Calu3 (cell line): Measurements from ENCODE around the gene USP28. TPM values are rescaled to one million over a fixed set of nuclear protein-coding genes. Genes with fewer than 3 reads are reported as not detected.
"Not testable (repeated sequence)": the region's sequence is repeated elsewhere in the genome, so short reads cannot be mapped to it uniquely, and the experiment has no call there.

Experiments used
- BruUV-seq: library from RNA; stranded (reverse); fragments of 400-500 nt; replicated peaks from 2 replicates; lab custom pipeline; 2021; lab: Mats Ljungman, UMichigan
- CTCF ChIA-PET: fragments of 300-600 bp; sonication (Branson Sonifier 250); formaldehyde crosslinking; loops from one replicate; lab custom pipeline; 2022; ENCODE audit warnings: antibody characterized with exemption; lab: Charles Lee
- DNase-seq: peaks from one replicate; pipeline ENCODE4 v3.0.0; 2022
- H3K27ac Mint-ChIP-seq: one replicate; pipeline ENCODE4 v1.8.0; 2022; ENCODE audit warnings: mixed read lengths; ENCODE audit not compliant: unreplicated experiment
- H3K27me3 Mint-ChIP-seq: one replicate; pipeline ENCODE4 v1.8.0; 2022; ENCODE audit warnings: mixed read lengths; ENCODE audit not compliant: unreplicated experiment
- H3K36me3 Mint-ChIP-seq: one replicate; pipeline ENCODE4 v1.8.0; 2022; ENCODE audit warnings: mild to moderate bottlenecking, moderate library complexity, mixed read lengths; ENCODE audit not compliant: insufficient read depth, unreplicated experiment
- H3K4me1 Mint-ChIP-seq: one replicate; pipeline ENCODE4 v1.8.0; 2022; ENCODE audit warnings: mild to moderate bottlenecking, low read depth, mixed read lengths; ENCODE audit not compliant: unreplicated experiment
- H3K4me3 Mint-ChIP-seq: one replicate; pipeline ENCODE4 v1.8.0; 2022; ENCODE audit warnings: mild to moderate bottlenecking, low read depth, moderate library complexity, mixed read lengths; ENCODE audit not compliant: unreplicated experiment
- H3K9me3 Mint-ChIP-seq: one replicate; pipeline ENCODE4 v1.8.0; 2022; ENCODE audit warnings: low read depth, mixed read lengths; ENCODE audit not compliant: unreplicated experiment
- intact Hi-C: fragments of 100-400 bp; cut with micrococcal nuclease; formaldehyde crosslinking; loops from one replicate; pipeline ENCODE4 v1.10.0; 2022; ENCODE audit not compliant: unreplicated experiment
- total RNA-seq: library from RNA; stranded (reverse); gene quantifications from 2 replicates; pipeline ENCODE4 v1.2.3, GENCODE V29; 2022
- TF ChIP-seq, protein P1 (sequence below): fragments of 200-600 bp; IDR thresholded peaks from one replicate; pipeline ENCODE4 v1.8.0; 2022; ENCODE audit warnings: antibody characterized with exemption; ENCODE audit not compliant: unreplicated experiment

USP28 gene
- total RNA-seq, 1 experiment from 2014 or later = 22.8 TPM

DNA sequence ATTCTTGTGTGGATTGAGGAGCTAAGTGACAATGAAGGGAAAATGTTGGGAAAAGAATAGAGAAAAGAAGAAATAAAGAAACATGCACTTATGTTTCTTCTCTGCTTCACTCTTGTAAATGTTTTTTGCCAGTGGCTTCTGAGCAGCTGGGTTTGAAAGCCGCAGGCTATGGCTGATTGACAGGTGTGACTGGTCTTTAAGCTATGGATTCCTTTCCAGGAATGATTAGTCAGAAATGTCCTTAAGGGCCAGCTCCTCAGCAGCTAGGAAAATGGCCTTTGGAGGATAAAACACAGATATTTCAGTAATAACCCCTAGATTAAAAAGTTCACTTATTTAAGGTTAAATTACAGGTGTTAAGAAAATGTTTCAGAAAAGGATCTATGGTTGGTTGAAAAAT, 6.5 kb upstream of the USP28 start:
- BruUV-seq = no TSS peak
- Mint-ChIP-seq H3K27ac (no peak overlapping the region), H3K9me3 (no peaks in the 10 kb centered on the region), H3K4me1 (no peaks in the 10 kb centered on the region), H3K36me3 (no peaks in the 10 kb centered on the region), H3K4me3 (no peak overlapping the region), H3K27me3 (no peaks in the 10 kb centered on the region)
- CTCF ChIA-PET = no interaction called here
- intact Hi-C loops = no loop called here
- TF ChIP-seq, protein P1, sequence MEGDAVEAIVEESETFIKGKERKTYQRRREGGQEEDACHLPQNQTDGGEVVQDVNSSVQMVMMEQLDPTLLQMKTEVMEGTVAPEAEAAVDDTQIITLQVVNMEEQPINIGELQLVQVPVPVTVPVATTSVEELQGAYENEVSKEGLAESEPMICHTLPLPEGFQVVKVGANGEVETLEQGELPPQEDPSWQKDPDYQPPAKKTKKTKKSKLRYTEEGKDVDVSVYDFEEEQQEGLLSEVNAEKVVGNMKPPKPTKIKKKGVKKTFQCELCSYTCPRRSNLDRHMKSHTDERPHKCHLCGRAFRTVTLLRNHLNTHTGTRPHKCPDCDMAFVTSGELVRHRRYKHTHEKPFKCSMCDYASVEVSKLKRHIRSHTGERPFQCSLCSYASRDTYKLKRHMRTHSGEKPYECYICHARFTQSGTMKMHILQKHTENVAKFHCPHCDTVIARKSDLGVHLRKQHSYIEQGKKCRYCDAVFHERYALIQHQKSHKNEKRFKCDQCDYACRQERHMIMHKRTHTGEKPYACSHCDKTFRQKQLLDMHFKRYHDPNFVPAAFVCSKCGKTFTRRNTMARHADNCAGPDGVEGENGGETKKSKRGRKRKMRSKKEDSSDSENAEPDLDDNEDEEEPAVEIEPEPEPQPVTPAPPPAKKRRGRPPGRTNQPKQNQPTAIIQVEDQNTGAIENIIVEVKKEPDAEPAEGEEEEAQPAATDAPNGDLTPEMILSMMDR = no peak
- DNase-seq = no peak

DNA sequence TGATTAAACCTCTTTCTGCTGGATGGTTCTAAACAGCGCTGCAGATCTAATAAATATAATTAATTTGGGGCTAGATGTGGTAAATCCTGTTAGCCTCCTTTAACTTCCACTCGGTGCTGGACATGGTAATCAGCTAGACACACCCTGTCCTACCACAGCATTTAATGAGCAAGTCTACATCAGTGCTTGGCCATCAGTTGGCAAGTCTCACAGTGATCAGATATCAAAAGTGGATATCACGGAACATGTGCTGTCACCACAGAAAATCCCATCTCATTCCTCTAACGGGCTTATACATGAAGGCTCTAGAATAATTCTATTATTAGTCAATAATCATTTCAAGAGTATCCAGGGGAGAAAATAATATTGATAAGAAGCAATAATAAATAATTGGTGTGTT, 5.6 kb upstream of the USP28 start:
- Mint-ChIP-seq H3K4me3 (no peak overlapping the region), H3K4me1 (no peaks in the 10 kb centered on the region), H3K27ac (no peak overlapping the region), H3K36me3 (peaks cover 4% of the 10 kb centered on the region), H3K27me3 (no peaks in the 10 kb centered on the region), H3K9me3 (no peaks in the 10 kb centered on the region)
- intact Hi-C loops = no loop called here
- BruUV-seq = no TSS peak
- TF ChIP-seq, protein P1 = no peak
- CTCF ChIA-PET = no interaction called here
- no peak for DNase-seq

DNA sequence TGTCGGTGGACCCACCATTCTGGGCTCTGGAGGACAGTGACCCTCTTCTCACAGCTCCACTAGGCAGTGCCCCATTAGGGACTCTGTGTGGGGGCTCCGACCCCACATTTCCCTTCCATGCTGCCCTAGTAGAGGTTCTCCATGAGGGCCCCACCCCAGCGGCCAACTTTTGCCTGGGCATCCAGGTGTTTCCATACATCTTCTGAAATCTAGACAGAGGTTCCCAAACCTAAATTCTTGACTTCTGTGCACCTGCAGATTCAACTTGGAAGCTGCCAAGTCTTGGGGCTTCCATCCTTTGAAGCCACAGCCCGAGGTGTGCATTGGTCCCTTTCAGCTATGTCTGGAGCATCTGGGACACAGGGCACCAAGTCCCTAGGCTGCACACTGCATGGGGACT, 4.1 kb upstream of the USP28 start:
- DNase-seq, H3K9me3 Mint-ChIP-seq, BruUV-seq, H3K27me3 Mint-ChIP-seq, H3K27ac Mint-ChIP-seq, H3K4me1 Mint-ChIP-seq, intact Hi-C loops, H3K4me3 Mint-ChIP-seq: not testable (repeated sequence)
- peaks cover 19% of the 10 kb centered on the region for H3K36me3 Mint-ChIP-seq
- CTCF ChIA-PET = interaction anchor here (1.0 kb wide), 1 partner anchor 11 kb away, joined by 3 read pairs; no protein-coding TSS in a partner anchor

DNA sequence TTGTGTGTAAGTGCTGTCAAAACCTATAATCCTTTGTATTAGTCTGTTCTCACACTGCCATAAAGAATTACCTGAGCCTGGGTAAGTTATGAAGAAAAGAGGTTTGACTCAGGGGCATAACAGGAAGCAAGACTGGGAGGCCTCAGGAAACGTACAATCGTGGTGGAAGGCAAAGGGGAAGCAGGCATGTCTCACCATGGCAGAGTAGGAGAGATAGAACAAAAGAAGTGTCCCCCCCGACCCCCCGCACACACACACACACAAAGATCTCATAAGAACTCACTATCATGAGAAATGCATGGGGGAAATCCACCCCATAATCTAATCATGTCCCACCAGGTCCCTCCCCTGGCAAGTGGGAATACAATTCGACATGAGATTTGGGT, 2.3 kb upstream of the USP28 start:
- Mint-ChIP-seq H3K9me3 (no peaks in the 10 kb centered on the region), H3K4me3 (no peak overlapping the region), H3K27me3 (no peaks in the 10 kb centered on the region), H3K27ac (no peak overlapping the region), H3K36me3 (peaks cover 20% of the 10 kb centered on the region), H3K4me1 (no peaks in the 10 kb centered on the region)
- no TSS peak for BruUV-seq
- CTCF ChIA-PET = interaction anchor here (0.5 kb wide), 1 partner anchor 26 kb away, joined by 4 read pairs; no protein-coding TSS in a partner anchor
- intact Hi-C loops = no loop called here
- TF ChIP-seq, protein P1 = no peak
- DNase-seq = no peak

DNA sequence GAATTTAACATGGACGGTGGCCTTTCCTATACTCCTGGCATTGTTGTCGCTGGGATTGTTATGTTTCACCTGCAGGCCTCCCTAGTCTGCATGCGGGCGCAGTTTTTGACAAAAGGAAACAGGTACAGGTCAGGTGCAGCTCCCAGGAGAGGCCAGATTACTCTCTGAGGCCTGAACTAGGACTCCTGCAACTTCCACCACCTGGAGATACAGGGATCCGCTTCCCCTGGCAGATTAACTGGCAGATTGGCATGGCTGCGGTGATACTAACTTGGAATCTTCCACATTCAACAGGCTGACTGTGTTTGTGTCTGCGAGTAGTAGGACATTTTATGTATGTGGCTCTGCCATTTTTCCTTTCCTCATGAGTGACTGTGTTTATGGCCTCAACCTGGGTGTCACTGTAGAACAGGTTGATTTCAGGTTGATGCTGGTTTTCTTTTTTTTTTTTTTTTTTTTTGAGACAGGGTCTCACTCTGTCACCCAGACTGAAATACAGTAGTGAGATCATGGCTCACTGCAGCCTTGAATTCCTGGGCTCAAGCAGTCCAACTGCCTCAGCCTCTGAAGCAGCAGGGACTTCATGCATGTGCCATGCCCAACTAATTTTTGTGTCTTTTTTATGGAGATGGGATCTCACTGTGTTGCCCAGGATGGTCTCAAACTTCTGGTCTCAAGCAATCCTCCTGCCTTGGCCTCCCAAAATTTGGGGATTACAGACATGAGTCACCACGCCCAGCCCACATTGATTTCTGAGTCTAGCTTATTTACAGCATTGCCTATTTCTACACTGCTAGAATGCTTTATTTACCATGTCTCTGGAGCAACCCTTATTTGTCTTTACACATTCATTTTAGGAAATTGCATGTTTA, 1.7 kb upstream of the USP28 start:
- no peaks in the 10 kb centered on the region for H3K4me1 Mint-ChIP-seq
- CTCF ChIA-PET = interaction anchor here (0.5 to 0.6 kb wide), 2 partner anchors 25 to 92 kb away, joined by 4 to 5 read pairs; no protein-coding TSS in a partner anchor
- H3K36me3 Mint-ChIP-seq = peaks cover 20% of the 10 kb centered on the region
- no peak overlapping the region for H3K4me3 Mint-ChIP-seq
- no peaks in the 10 kb centered on the region for H3K9me3 Mint-ChIP-seq
- TF ChIP-seq, protein P1 = no peak
- BruUV-seq = no TSS peak
- DNase-seq = no peak
- intact Hi-C loops = no loop called here
- H3K27ac Mint-ChIP-seq = no peak overlapping the region
- H3K27me3 Mint-ChIP-seq = no peaks in the 10 kb centered on the region
